ENCODE data around the gene CLDN24. TPM values are rescaled to one million over a fixed set of nuclear protein-coding genes. Genes with fewer than 3 reads are reported as not detected.

Gene CLDN24
- total RNA-seq, 1 experiment from 2014 or later = not detected

- TF ChIP-seq POLR2A (IDR thresholded peaks at IDR 0.05; ENCODE audit: borderline replicate concordance, extremely low read depth, insufficient read depth, insufficient read length) = no peak
Observed at GRCh38 chr4:183300655-183301054, 21.6 kb downstream of the CLDN24 start (continued).

GRCh38 chr4:183300070-183300469, 22.2 kb downstream of the CLDN24 start:
- BruUV-seq (replicated peaks) = no TSS peak
- ChIA-PET CTCF (no interaction called here), RAD21 (ENCODE audit: low non-redundant PET in 1 of 2, low total read pairs in 2 of 2, uncharacterized antibody in 2 of 2, unreplicated experiment in 2 of 2) (no interaction called here), POLR2A (no interaction called here)
- no peaks in the 10 kb centered on the region for H3K9me2 ChIP-seq (ENCODE audit: insufficient read depth)
- H4K20me1 ChIP-seq (ENCODE audit: insufficient read depth) = no peaks in the 10 kb centered on the region
- no peak for ATAC-seq
- DNase-seq (ENCODE audit: low read depth, low spot score) = no peak
- peaks cover 0 to 11% of the 10 kb centered on the region in 2 experiments; a peak in 1 of 4 replicates for H3K4me1 ChIP-seq (ENCODE audit: control insufficient read depth in 1 of 2, insufficient read depth in 2 of 2, low read length in 2 of 2)
- H3K79me2 ChIP-seq (ENCODE audit: insufficient read depth, low read length) = no peaks in the 10 kb centered on the region
- intact Hi-C loops (cut with micrococcal nuclease) = no loop called here
- no peak for TF ChIP-seq CBX3 (IDR thresholded peaks at IDR 0.05; ENCODE audit: low read depth)
- TF ChIP-seq CEBPB (IDR thresholded peaks at IDR 0.05; ENCODE audit: low read depth) = no peak
- TF ChIP-seq ZBTB33 (IDR thresholded peaks at IDR 0.05; ENCODE audit: extremely low read depth, insufficient replicate concordance, low read length) = no peak
- no peak for TF ChIP-seq EGR1 (IDR thresholded peaks at IDR 0.05; ENCODE audit: low read depth)
- no peak for TF ChIP-seq ZFX (IDR thresholded peaks at IDR 0.05)
- H3K9me3 ChIP-seq (ENCODE audit: control insufficient read depth in 1 of 2, insufficient read depth in 1 of 2, low read depth in 1 of 2, low read length in 2 of 2) = no peaks in the 10 kb centered on the region
- H3K4me3 ChIP-seq (replicated peaks in 1 of 2; ENCODE audit: low read depth in 1 of 2, low read length in 2 of 2) = no peak overlapping the region
- H3K4me2 ChIP-seq (ENCODE audit: low read length) = no peak overlapping the region
- no peaks in the 10 kb centered on the region for H3K27me3 ChIP-seq (ENCODE audit: insufficient read depth, low read length)
- no peaks in the 10 kb centered on the region; a peak in 1 of 4 replicates for H3K36me3 ChIP-seq (ENCODE audit: control insufficient read depth in 1 of 2, insufficient read depth in 2 of 2, low read length in 2 of 2)
- no peak overlapping the region for H3K27ac ChIP-seq (ENCODE audit: low read depth, low read length)
- H2AFZ ChIP-seq (ENCODE audit: low read depth, low read length, poor library complexity, severe bottlenecking) = no peak overlapping the region
- no peak overlapping the region for H3K9ac ChIP-seq (ENCODE audit: low read length)

DNA sequence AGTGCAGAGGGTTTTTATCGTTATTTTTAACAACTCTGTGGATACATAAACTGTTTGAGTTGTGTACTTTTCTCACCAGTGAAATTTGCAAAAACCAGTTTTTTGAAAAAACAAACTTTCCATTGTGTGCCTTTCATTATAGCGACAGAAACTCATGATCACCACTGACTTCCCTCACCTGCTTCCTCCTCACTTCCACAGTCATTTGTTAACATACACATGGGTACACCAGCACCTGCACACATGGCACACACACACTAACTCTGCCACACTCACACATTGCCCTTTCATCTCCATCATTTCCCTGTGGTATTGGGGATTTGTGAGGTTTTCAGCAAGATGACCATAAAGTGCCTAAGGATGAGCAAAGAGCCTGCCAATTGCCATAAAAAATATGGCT, 22.8 kb downstream of the CLDN24 start:
- Histone ChIP-seq H3K36me3 (ENCODE audit: control insufficient read depth in 1 of 2, insufficient read depth in 2 of 2, low read length in 2 of 2) (no peaks in the 10 kb centered on the region), H3K27ac (ENCODE audit: low read depth, low read length) (no peak overlapping the region), H4K20me1 (ENCODE audit: insufficient read depth) (no peaks in the 10 kb centered on the region), H3K9ac (ENCODE audit: low read length) (no peak overlapping the region), H3K4me1 (ENCODE audit: control insufficient read depth in 1 of 2, insufficient read depth in 2 of 2, low read length in 2 of 2) (peaks cover 0 to 12% of the 10 kb centered on the region in 2 experiments; a peak in 1 of 4 replicates), H3K27me3 (ENCODE audit: insufficient read depth, low read length) (no peaks in the 10 kb centered on the region), H3K9me3 (ENCODE audit: control insufficient read depth in 1 of 2, insufficient read depth in 1 of 2, low read depth in 1 of 2, low read length in 2 of 2) (no peaks in the 10 kb centered on the region), H3K79me2 (ENCODE audit: insufficient read depth, low read length) (no peaks in the 10 kb centered on the region), H3K4me2 (ENCODE audit: low read length) (no peak overlapping the region), H2AFZ (ENCODE audit: low read depth, low read length, poor library complexity, severe bottlenecking) (no peak overlapping the region), H3K9me2 (ENCODE audit: insufficient read depth) (no peaks in the 10 kb centered on the region), H3K4me3 (replicated peaks in 1 of 2; ENCODE audit: low read depth in 1 of 2, low read length in 2 of 2) (no peak overlapping the region)
- CTCF ChIA-PET = no interaction called here
- intact Hi-C loops (cut with micrococcal nuclease) = no loop called here
- POLR2A ChIA-PET = no interaction called here
- DNase-seq (ENCODE audit: low read depth, low spot score) = no peak
- BruUV-seq (replicated peaks) = no TSS peak
- ATAC-seq = no peak
- RAD21 ChIA-PET (ENCODE audit: low non-redundant PET in 1 of 2, low total read pairs in 2 of 2, uncharacterized antibody in 2 of 2, unreplicated experiment in 2 of 2) = no interaction called here
- TF ChIP-seq EGR1 (IDR thresholded peaks at IDR 0.05; ENCODE audit: low read depth) (no peak), ZBTB33 (IDR thresholded peaks at IDR 0.05; ENCODE audit: extremely low read depth, insufficient replicate concordance, low read length) (no peak), RAD21 (IDR thresholded peaks at IDR 0.05; ENCODE audit: low read depth) (no peak), CEBPB (IDR thresholded peaks at IDR 0.05; ENCODE audit: low read depth) (no peak), CBX3 (IDR thresholded peaks at IDR 0.05; ENCODE audit: low read depth) (no peak), YY1 (IDR thresholded peaks at IDR 0.05; ENCODE audit: extremely low read depth, insufficient replicate concordance, low read depth, low read length) (no peak), ZNF274 (IDR thresholded peaks at IDR 0.05; ENCODE audit: low read depth, low read length) (no peak), EZH2 (IDR thresholded peaks at IDR 0.05) (no peak), SP1 (IDR thresholded peaks at IDR 0.05; ENCODE audit: low read depth) (no peak), ELF1 (IDR thresholded peaks at IDR 0.05; ENCODE audit: borderline replicate concordance, low read depth) (no peak)
